Measurements from ENCODE around the gene ERCC1.

Gene ERCC1

DNA sequence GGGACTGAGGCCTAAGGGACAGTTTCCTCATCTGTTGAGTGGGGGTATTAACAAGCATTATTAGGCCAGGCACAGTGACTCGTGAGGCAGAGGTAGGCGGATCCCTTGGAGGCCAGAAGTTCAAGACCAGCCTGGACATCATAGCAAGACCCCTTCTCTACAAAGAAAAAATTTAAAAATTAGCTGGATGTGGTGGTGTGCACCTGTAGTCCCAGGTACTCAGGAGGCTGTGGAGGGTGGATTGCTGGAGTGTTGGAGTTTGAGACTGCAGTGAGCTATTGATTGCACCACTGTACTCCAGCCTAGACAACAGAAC lies 32.7 kb upstream of the ERCC1 start:
- in situ Hi-C loops (cut with HindIII; ENCODE audit: low sequenced_read_pairs): no loop called here
- DNase-seq (ENCODE audit: low read depth): no peak
- H3K4me3 ChIP-seq (ENCODE audit: low read depth, low read length): no peak overlapping the region

DNA sequence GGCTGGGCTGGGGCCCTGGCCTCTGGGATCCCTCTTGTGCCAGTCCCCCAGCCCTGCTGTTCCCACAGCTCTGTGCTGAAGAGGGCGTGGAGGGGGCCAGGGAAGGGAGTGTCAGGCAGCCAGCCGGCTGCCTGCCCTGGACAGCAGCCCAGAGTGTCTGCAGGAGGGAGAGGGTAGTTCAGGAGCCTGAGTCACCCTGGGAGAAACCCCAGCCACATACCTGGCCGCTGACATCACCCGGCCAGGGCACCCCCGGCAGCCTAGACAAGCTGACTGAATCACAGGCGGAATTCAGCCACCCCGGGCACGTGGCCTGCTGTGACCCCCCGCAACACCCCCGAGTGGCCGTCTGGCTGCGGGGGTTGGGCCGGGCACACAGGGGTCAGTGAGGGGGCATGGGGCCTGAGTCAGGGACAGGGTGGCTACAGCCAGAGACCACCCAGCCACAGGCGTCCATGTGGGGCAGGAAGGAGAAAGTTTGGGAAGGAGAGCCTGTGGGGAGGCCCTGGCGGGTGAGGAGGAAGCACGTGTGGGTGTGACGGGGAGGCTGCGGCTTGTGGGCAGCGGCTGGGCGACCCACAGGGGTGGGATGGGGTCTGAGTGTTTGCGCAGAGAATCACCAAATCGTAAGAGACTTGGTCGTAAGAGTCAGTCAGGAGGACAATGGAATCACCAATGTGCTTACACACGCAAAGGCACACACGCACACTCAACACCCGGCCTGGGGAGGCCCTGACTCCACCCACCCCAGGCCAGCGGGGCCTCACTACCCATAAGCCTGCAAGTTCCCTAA lies 32.2 kb upstream of the ERCC1 start:
- DNase-seq (ENCODE audit: low read depth): peak; percentile 98
- H3K4me3 ChIP-seq (ENCODE audit: low read depth, low read length): no peak overlapping the region
- TF ChIP-seq, protein P1, sequence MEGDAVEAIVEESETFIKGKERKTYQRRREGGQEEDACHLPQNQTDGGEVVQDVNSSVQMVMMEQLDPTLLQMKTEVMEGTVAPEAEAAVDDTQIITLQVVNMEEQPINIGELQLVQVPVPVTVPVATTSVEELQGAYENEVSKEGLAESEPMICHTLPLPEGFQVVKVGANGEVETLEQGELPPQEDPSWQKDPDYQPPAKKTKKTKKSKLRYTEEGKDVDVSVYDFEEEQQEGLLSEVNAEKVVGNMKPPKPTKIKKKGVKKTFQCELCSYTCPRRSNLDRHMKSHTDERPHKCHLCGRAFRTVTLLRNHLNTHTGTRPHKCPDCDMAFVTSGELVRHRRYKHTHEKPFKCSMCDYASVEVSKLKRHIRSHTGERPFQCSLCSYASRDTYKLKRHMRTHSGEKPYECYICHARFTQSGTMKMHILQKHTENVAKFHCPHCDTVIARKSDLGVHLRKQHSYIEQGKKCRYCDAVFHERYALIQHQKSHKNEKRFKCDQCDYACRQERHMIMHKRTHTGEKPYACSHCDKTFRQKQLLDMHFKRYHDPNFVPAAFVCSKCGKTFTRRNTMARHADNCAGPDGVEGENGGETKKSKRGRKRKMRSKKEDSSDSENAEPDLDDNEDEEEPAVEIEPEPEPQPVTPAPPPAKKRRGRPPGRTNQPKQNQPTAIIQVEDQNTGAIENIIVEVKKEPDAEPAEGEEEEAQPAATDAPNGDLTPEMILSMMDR (IDR thresholded peaks at IDR 0.05; ENCODE audit: low read depth, low read length, missing control alignments): no peak
- in situ Hi-C loops (cut with HindIII; ENCODE audit: low sequenced_read_pairs): no loop called here

More for the DNA sequence above, 32.7 kb upstream of the ERCC1 start:
- TF ChIP-seq, protein P1 (IDR thresholded peaks at IDR 0.05; ENCODE audit: low read depth, low read length, missing control alignments): no peak

DNA sequence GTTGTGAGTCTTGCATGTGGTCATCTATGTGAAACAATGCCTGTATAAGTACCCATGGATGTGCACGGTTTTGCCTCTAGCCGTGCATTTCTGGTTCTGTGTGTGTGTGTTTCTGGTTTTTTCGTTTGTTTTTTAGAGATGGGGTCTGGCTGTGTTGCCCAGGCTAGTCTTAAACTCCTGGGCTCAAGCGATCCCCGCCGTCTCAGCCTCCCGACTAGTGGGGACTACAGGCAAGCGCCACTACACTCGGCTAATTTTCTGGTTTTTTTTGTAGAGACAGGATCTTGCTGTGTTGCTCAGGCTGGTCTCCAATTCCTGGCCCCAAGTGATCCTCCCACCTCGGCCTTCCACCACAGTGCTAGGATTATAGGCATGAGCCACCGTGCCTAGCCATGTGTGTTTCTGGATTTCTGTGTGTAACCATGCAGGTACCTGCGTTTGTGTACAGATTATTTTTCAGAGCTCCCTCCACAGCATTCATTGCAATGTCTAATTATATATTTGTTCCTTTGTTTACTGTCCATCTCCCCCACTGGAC lies 28.2 kb upstream of the ERCC1 start:
- TF ChIP-seq, protein P1 (IDR thresholded peaks at IDR 0.05; ENCODE audit: low read depth, low read length, missing control alignments): no peak
- no peak overlapping the region for H3K4me3 ChIP-seq (ENCODE audit: low read depth, low read length)
- in situ Hi-C loops (cut with HindIII; ENCODE audit: low sequenced_read_pairs): no loop called here
- no peak for DNase-seq (ENCODE audit: low read depth)

DNA sequence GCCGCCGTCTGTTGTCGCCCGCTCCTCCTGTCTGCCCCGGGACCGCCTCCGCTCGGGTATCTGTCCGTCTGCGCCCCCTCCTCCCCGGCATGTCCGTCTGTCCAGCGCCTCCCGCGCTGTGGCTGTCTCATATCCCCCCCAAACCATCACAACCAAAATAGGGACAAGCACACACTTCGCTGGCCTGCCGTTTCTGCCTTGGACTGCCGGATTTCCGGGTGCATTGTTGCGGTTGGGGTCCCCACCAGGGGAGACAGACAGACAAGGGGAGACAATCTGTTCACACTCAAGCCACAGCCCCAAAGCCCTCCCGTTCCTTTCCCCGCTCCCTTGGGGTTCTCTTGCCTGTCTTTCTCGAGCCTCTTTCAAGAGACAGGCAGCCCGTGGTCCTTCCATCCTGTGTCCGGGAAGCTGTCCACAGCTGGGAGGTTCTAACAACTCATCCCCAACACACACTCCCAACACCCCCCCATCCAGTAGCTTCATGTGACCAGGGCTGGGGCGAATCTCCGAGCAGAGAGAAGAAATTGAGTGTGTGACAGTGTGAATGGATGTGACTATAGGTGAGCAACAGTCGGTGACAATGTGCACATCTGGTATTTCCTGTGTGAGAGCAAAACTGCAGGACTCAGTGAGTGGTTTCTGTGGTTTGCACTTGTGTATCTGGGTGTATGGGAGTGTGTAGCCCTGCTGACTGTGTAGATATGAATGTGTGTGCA lies 27.6 kb upstream of the ERCC1 start:
- TF ChIP-seq, protein P1 (IDR thresholded peaks at IDR 0.05; ENCODE audit: low read depth, low read length, missing control alignments): no peak
- in situ Hi-C loops (cut with HindIII; ENCODE audit: low sequenced_read_pairs): no loop called here
- H3K4me3 ChIP-seq (ENCODE audit: low read depth, low read length): peak overlapping the region; percentile 55
- no peak for DNase-seq (ENCODE audit: low read depth)

DNA sequence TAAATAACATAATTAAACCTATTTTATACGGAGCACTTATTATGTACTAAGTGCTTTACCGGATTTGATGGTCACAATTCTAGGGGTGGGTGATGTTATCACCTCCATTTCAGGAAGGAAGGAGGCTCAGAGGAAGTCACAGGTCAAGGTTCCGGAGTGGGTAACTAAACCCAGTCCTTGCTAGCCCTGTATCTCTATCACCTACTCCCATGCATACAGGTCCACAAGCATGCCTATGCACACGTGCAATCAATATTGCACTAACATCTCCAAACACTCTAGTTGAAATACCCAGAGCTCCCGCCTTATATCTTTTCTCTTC lies 26.3 kb upstream of the ERCC1 start:
- DNase-seq (ENCODE audit: low read depth): no peak
- TF ChIP-seq, protein P1 (IDR thresholded peaks at IDR 0.05; ENCODE audit: low read depth, low read length, missing control alignments): no peak
- H3K4me3 ChIP-seq (ENCODE audit: low read depth, low read length): peak overlapping the region; percentile 55
- in situ Hi-C loops (cut with HindIII; ENCODE audit: low sequenced_read_pairs): no loop called here

DNA sequence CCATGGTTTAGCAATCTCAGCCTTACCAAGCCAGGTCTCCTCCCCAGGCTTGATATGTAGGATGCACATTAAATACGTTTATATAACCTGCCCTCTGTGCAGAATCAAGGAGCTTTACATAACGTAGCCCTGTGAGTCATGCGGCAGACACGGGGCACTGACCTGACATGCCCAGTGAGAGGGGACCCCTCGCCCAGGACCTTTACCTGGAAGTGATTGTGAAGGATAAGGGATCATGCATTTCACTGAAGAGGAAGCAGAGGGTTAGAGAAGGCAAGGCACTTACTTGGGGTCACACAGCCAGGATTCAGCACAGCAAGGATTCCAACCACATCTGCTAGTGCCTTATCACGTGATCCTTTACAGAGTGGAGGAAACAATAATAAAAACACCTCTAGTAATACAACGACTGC lies 25.2 kb upstream of the ERCC1 start:
- no peak overlapping the region for H3K4me3 ChIP-seq (ENCODE audit: low read depth, low read length)
- TF ChIP-seq, protein P1 (IDR thresholded peaks at IDR 0.05; ENCODE audit: low read depth, low read length, missing control alignments): no peak
- in situ Hi-C loops (cut with HindIII; ENCODE audit: low sequenced_read_pairs): no loop called here
- no peak for DNase-seq (ENCODE audit: low read depth)
